H1 (cell line): ENCODE results near the gene PRKAB1. TPM values are rescaled to one million over a fixed set of nuclear protein-coding genes. Genes with fewer than 3 reads are reported as not detected.

Experiments used
- CTCF ChIA-PET: fragments of 300-600 bp; sonication (Branson Sonifier 250); formaldehyde crosslinking; loops from one replicate; lab custom pipeline; 2021; ENCODE audit not compliant: partially characterized antibody; lab: Charles Lee
- POLR2A ChIA-PET: fragments of 300-600 bp; sonication (Branson Sonifier 250); formaldehyde crosslinking; loops from one replicate; lab custom pipeline; 2021; ENCODE audit warnings: inconsistent platforms; ENCODE audit not compliant: partially characterized antibody; lab: Charles Lee
- DNase-seq, 2 experiments: peaks; one replicate each; pipeline versions ENCODE4 v3.0.0 to v3.0.0-alpha.2; 2010 to 2022; ENCODE audit warnings: low spot score in 2 of 2, low read depth in 1 of 2, mixed read lengths in 1 of 2
- FAIRE-seq: peaks from 2 replicates; lab custom pipeline; 2011; peaks lifted over from hg19 to GRCh38; lab: Jason Lieb, UNC
- H2AFZ ChIP-seq: 2 replicates; pipeline ENCODE4 v1.8.1; 2012; ENCODE audit warnings: low read length, inconsistent platforms
- H2AK5ac ChIP-seq: 2 replicates; pipeline ENCODE4 v1.6.1; 2013; ENCODE audit warnings: low read depth, low read length
- H2BK120ac ChIP-seq: replicated peaks from 2 replicates; pipeline ENCODE3; 2013; ENCODE audit warnings: low read depth, low read length, inconsistent platforms
- H2BK12ac ChIP-seq: 2 replicates; pipeline ENCODE4 v1.6.1; 2013; ENCODE audit warnings: low read depth, low read length
- H2BK15ac ChIP-seq: 2 replicates; pipeline ENCODE4 v1.6.1; 2013; ENCODE audit warnings: low read length
- H2BK20ac ChIP-seq: 2 replicates; pipeline ENCODE4 v1.6.1; 2013; ENCODE audit warnings: low read length
- H2BK5ac ChIP-seq: 2 replicates; pipeline ENCODE4 v1.6.1; 2013; ENCODE audit warnings: low read depth, low read length
- H3K14ac ChIP-seq: 2 replicates; pipeline ENCODE4 v1.6.1; 2013; ENCODE audit warnings: inconsistent platforms; ENCODE audit not compliant: insufficient read length
- H3K18ac ChIP-seq: 2 replicates; pipeline ENCODE4 v1.6.1; 2013; ENCODE audit warnings: low read length; ENCODE audit errors: extremely low read depth
- H3K23ac ChIP-seq: 2 replicates; pipeline ENCODE4 v1.6.1; 2013; ENCODE audit warnings: inconsistent platforms; ENCODE audit not compliant: insufficient read length
- H3K23me2 ChIP-seq: 2 replicates; pipeline ENCODE4 v1.6.1; 2013; ENCODE audit warnings: low read depth, low read length
- H3K27ac ChIP-seq: 2 replicates; pipeline ENCODE4 v1.6.1; 2011; ENCODE audit warnings: low read depth, low read length, inconsistent platforms
- H3K27me3 ChIP-seq, 4 experiments: replicated peaks in 1 of 4; 1 replicate in 1 of 4; 2 replicates in 3 of 4; pipeline versions ENCODE4 v1.6.1 to v1.8.1; 2011 to 2013; ENCODE audit warnings: low read length in 3 of 4, mild to moderate bottlenecking in 3 of 4, inconsistent platforms in 2 of 4, mixed read lengths in 2 of 4, moderate library complexity in 1 of 4; ENCODE audit not compliant: control insufficient read depth in 3 of 4, insufficient read depth in 3 of 4; ENCODE audit errors: extremely low read depth in 1 of 4
- H3K36me3 ChIP-seq, 4 experiments: 2 replicates each; pipeline versions ENCODE4 v1.6.1 to v1.8.1; 2011 to 2013; ENCODE audit warnings: mild to moderate bottlenecking in 4 of 4, low read length in 3 of 4, moderate library complexity in 2 of 4, control low read depth in 1 of 4, inconsistent platforms in 1 of 4; ENCODE audit not compliant: insufficient read depth in 4 of 4, control insufficient read depth in 2 of 4
- H3K4ac ChIP-seq: replicated peaks from 2 replicates; pipeline ENCODE3; 2013; ENCODE audit warnings: low read length, low read depth, mixed read lengths, inconsistent platforms; ENCODE audit not compliant: insufficient read length
- H3K4me1 ChIP-seq, 4 experiments: replicated peaks in 1 of 4; 1 replicate in 1 of 4; 2 replicates in 3 of 4; pipeline versions ENCODE4 v1.6.1 to v1.8.1; 2011 to 2013; ENCODE audit warnings: low read length in 3 of 4, inconsistent platforms in 2 of 4, mixed read lengths in 1 of 4; ENCODE audit not compliant: insufficient read depth in 4 of 4, control insufficient read depth in 3 of 4
- H3K4me2 ChIP-seq, 2 experiments: 2 replicates each; pipeline versions ENCODE4 v1.6.1 to v1.8.1; 2011 to 2013; ENCODE audit warnings: low read depth in 2 of 2, low read length in 2 of 2, control low read depth in 1 of 2, inconsistent platforms in 1 of 2, mild to moderate bottlenecking in 1 of 2; ENCODE audit not compliant: insufficient read depth in 1 of 2
- H3K4me3 ChIP-seq, 4 experiments: fragments of 200-600, 300-600 bp in 1 of 4; sonication (generic), shearing (Covaris generic), sonication (Bioruptor Twin) in 1 of 4; 2 replicates each; pipeline versions ENCODE4 v1.5.1 to v1.8.1; 2011 to 2016; ENCODE audit warnings: low read length in 4 of 4, low read depth in 3 of 4, control low read depth in 2 of 4, inconsistent platforms in 2 of 4, mild to moderate bottlenecking in 2 of 4, mixed read lengths in 1 of 4, moderate library complexity in 1 of 4; ENCODE audit not compliant: insufficient read depth in 2 of 4; ENCODE audit errors: extremely low read depth in 1 of 4
- H3K56ac ChIP-seq: replicated peaks from 2 replicates; pipeline ENCODE3; 2013; ENCODE audit warnings: low read depth, mild to moderate bottlenecking, mixed read lengths, low read length, inconsistent platforms; ENCODE audit not compliant: insufficient read length
- H3K79me1 ChIP-seq: 2 replicates; pipeline ENCODE4 v1.6.1; 2013; ENCODE audit warnings: low read depth, low read length, control low read depth
- H3K79me2 ChIP-seq, 2 experiments: 2 replicates each; pipeline versions ENCODE4 v1.6.1 to v1.8.1; 2012 to 2013; ENCODE audit warnings: low read length in 2 of 2, mild to moderate bottlenecking in 2 of 2, inconsistent platforms in 1 of 2; ENCODE audit not compliant: insufficient read depth in 2 of 2, control insufficient read depth in 1 of 2
- H3K9ac ChIP-seq, 4 experiments: replicated peaks in 1 of 4; 1 replicate in 1 of 4; 2 replicates in 3 of 4; pipeline versions ENCODE4 v1.6.1 to v1.8.1; 2011 to 2013; ENCODE audit warnings: low read depth in 3 of 4, low read length in 3 of 4, control low read depth in 2 of 4, mild to moderate bottlenecking in 2 of 4, moderate library complexity in 2 of 4, inconsistent platforms in 1 of 4; ENCODE audit errors: extremely low read depth in 1 of 4
- H3K9me3 ChIP-seq, 2 experiments: 2 replicates each; pipeline versions ENCODE4 v1.6.1 to v1.8.1; 2012 to 2013; ENCODE audit warnings: mild to moderate bottlenecking in 2 of 2, moderate library complexity in 2 of 2, control low read depth in 1 of 2, inconsistent platforms in 1 of 2, low read depth in 1 of 2, low read length in 1 of 2, mixed read lengths in 1 of 2; ENCODE audit not compliant: insufficient read depth in 2 of 2
- H4K20me1 ChIP-seq, 2 experiments: replicated peaks in 1 of 2; 2 replicates each; pipeline versions ENCODE3 to v1.8.1; 2011 to 2013; ENCODE audit warnings: inconsistent platforms in 2 of 2, low read length in 2 of 2, mild to moderate bottlenecking in 1 of 2; ENCODE audit not compliant: insufficient read depth in 2 of 2, control insufficient read depth in 1 of 2
- H4K5ac ChIP-seq: 2 replicates; pipeline ENCODE4 v1.6.1; 2013; ENCODE audit warnings: low read length, low read depth, mixed read lengths, inconsistent platforms; ENCODE audit not compliant: insufficient read length
- H4K8ac ChIP-seq: 2 replicates; pipeline ENCODE4 v1.8.0; 2013; ENCODE audit warnings: mild to moderate bottlenecking, moderate library complexity, low read length, inconsistent platforms; ENCODE audit not compliant: insufficient read depth; ENCODE audit errors: extremely low read depth
- H4K91ac ChIP-seq: replicated peaks from 2 replicates; pipeline ENCODE3; 2013; ENCODE audit warnings: low read length, mixed read lengths, inconsistent platforms; ENCODE audit not compliant: insufficient read length
- CBX5 ChIP-seq: fragments of 300-800, 300-1000 bp; sonication (generic); IDR thresholded peaks from 2 replicates; pipeline ENCODE4 v1.7.1; 2016; ENCODE audit warnings: antibody characterized with exemption, low read length, low read depth
- WGBS, 2 experiments: shearing (Covaris generic) in 1 of 2; methylation state at CpG; one replicate each; pipeline versions ENCODE4 v1.1.6 to v1.1.7; 2013 to 2015; ENCODE audit warnings: low lambda C conversion rate in 2 of 2, mixed read lengths in 2 of 2, inconsistent platforms in 1 of 2, low coverage in 1 of 2, missing lambda C conversion rate in 1 of 2; ENCODE audit not compliant: insufficient replicate concordance in 2 of 2, insufficient coverage in 1 of 2, insufficient read length in 1 of 2; ENCODE audit errors: extremely low coverage in 1 of 2, missing lambda C conversion rate in 1 of 2; 5-methylcytosine and 5-hydroxymethylcytosine counted together
- polyA plus RNA-seq, 7 experiments: library from polyadenylated mRNA; depleted of rRNA in 3 of 7; stranded (reverse) in 5 of 7; unstranded in 2 of 7; fragments of >200 nt in 5 of 7; fragments of 200-250 nt in 2 of 7; gene quantifications; 1 replicate in 5 of 7; 2 replicates in 1 of 7; 4 replicates in 1 of 7; pipeline versions ENCODE4 v1.2.1 to v1.2.3, GENCODE V29; 2011 to 2013; ENCODE audit warnings: missing spikeins in 2 of 7, mixed read lengths in 2 of 7
- total RNA-seq: library from RNA; stranded (reverse); fragmentation: NEBNext Ultra II Directional; extraction: Animal tissue kit (Norgen Biotek cat#: 25700); gene quantifications from 2 replicates; pipeline ENCODE4 v1.2.1, GENCODE V29; 2021
- TF ChIP-seq, protein P1 (sequence below): IDR thresholded peaks from 2 replicates; pipeline ENCODE4 v1.6.1; 2012; ENCODE audit warnings: inconsistent platforms

Gene PRKAB1
- total and polyA plus RNA-seq, 2 of the 8 experiments (the other 6 are each of a cell fraction or from before 2014, with no cell fraction given) = 24.0 to 32.1 TPM

GRCh38 chr12:119696943-119697342, 29.0 kb downstream of the PRKAB1 start:
- Histone ChIP-seq H3K23ac (no peak overlapping the region), H3K23me2 (no peaks in the 10 kb centered on the region; the same call in 1 of the 2 replicates), H3K4ac (no peak overlapping the region), H3K79me2 (no peaks in the 10 kb centered on the region), H3K9me3 (no peaks in the 10 kb centered on the region), H3K4me1 (peaks cover 0 to 5% (median 4%) of the 10 kb centered on the region in 4 experiments; a peak in 4 of 7 replicates), H3K79me1 (no peaks in the 10 kb centered on the region), H3K14ac (no peak overlapping the region), H4K8ac (no peak overlapping the region), H2BK5ac (no peak overlapping the region), H4K91ac (no peak overlapping the region), H2AFZ (no peak overlapping the region), H2BK20ac (no peak overlapping the region), H2BK15ac (no peak overlapping the region), H4K20me1 (peaks cover 2 to 3% of the 10 kb centered on the region in 2 experiments), H3K4me3 (no peak overlapping the region), H3K4me2 (no peak overlapping the region), H3K56ac (no peak overlapping the region), H2BK120ac (no peak overlapping the region), H3K36me3 (peaks cover 2 to 33% (median 23%) of the 10 kb centered on the region in 4 experiments), H3K27me3 (no peaks in the 10 kb centered on the region), H2BK12ac (no peak overlapping the region), H3K9ac (no peak overlapping the region), H4K5ac (no peak overlapping the region), H3K18ac (no peak overlapping the region), H2AK5ac (no peak overlapping the region), H3K27ac (no peak overlapping the region)
- POLR2A ChIA-PET = no interaction called here
- WGBS, 2 experiments = 87% methylated on average over 5 of the region's 5 CpGs; no CpG with 5 or more reads in 1 of the 2 experiments
- CTCF ChIA-PET = interaction anchor here (0.8 kb wide), 1 partner anchor 18 kb away, joined by 3 read pairs; no protein-coding TSS in a partner anchor
- no peak for FAIRE-seq
- no peak for DNase-seq
- TF ChIP-seq, protein P1, sequence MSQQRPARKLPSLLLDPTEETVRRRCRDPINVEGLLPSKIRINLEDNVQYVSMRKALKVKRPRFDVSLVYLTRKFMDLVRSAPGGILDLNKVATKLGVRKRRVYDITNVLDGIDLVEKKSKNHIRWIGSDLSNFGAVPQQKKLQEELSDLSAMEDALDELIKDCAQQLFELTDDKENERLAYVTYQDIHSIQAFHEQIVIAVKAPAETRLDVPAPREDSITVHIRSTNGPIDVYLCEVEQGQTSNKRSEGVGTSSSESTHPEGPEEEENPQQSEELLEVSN = no peak
- no peak for TF ChIP-seq CBX5
